RWPE1 (cell line): Measurements from ENCODE around the gene METTL16.

Experiments
- CTCF ChIA-PET: fragments of 350-600 bp; sonication (Branson Sonifier 250); formaldehyde crosslinking; extraction: SDS; loops from one replicate; lab custom pipeline; 2021; lab: Yijun Ruan, JAX
- POLR2A ChIA-PET: fragments of 400-600 bp; formaldehyde crosslinking; extraction: SDS; loops from one replicate; lab custom pipeline; 2020; ENCODE audit warnings: antibody characterized with exemption; ENCODE audit not compliant: low non-redundant PET; lab: Yijun Ruan, JAX
- DNase-seq: peaks from one replicate; pipeline ENCODE4 v3.0.0; 2012; ENCODE audit warnings: low spot score
- H3K27ac ChIP-seq: fragments of 450-650 bp; 2 replicates; pipeline ENCODE4 v1.5.1; 2017
- CTCF ChIP-seq: fragments of 450-650 bp; conservative IDR thresholded peaks from 2 replicates; pipeline ENCODE4 v1.5.1; 2017; ENCODE audit warnings: low read depth, mild to moderate bottlenecking

METTL16 gene

GRCh38 chr17:2484876-2485275 is 26.8 kb downstream of the METTL16 start:
- DNase-seq, result peak; percentile 54
- ChIA-PET POLR2A (no interaction called here), CTCF (interaction anchor here (1.1 to 1.2 kb wide), 2 partner anchors 30 to 103 kb away, joined by 3 to 4 read pairs; no protein-coding TSS in a partner anchor)
- no peak for TF ChIP-seq CTCF
- peak overlapping the region; percentile 77 for H3K27ac ChIP-seq

GRCh38 chr17:2483084-2483483 is 28.6 kb downstream of the METTL16 start:
- ChIA-PET POLR2A (no interaction called here), CTCF (interaction anchor here (0.7 kb wide), 1 partner anchor 95 kb away, joined by 4 read pairs; no protein-coding TSS in a partner anchor)
- TF ChIP-seq CTCF, result no peak
- no peak for DNase-seq
- H3K27ac ChIP-seq, result no peak overlapping the region

GRCh38 chr17:2482218-2482617 is 29.5 kb downstream of the METTL16 start:
- H3K27ac ChIP-seq, result no peak overlapping the region
- no peak for DNase-seq
- ChIA-PET POLR2A (no interaction called here), CTCF (interaction anchor here (0.6 kb wide), 1 partner anchor 43 kb away, joined by 3 read pairs; no protein-coding TSS in a partner anchor)
- no peak for TF ChIP-seq CTCF

GRCh38 chr17:2481760-2482159 is 29.9 kb downstream of the METTL16 start:
- CTCF ChIA-PET, result no interaction called here
- no peak overlapping the region for H3K27ac ChIP-seq
- DNase-seq, result no peak
- POLR2A ChIA-PET, result no interaction called here
- TF ChIP-seq CTCF, result no peak

GRCh38 chr17:2478458-2478857 is 33.2 kb downstream of the METTL16 start:
- POLR2A ChIA-PET, result interaction anchor here (0.6 kb wide), 1 partner anchor 34 kb away, joined by 3 read pairs; no protein-coding TSS in a partner anchor

GRCh38 chr17:2475056-2475455 is 36.6 kb downstream of the METTL16 start:
- ChIA-PET CTCF (no interaction called here), POLR2A (no interaction called here)
- DNase-seq, result no peak
- TF ChIP-seq CTCF, result no peak
- no peak overlapping the region for H3K27ac ChIP-seq

More at GRCh38 chr17:2478458-2478857, 33.2 kb downstream of the METTL16 start:
- no peak overlapping the region for H3K27ac ChIP-seq
- TF ChIP-seq CTCF, result no peak
- no peak for DNase-seq
- CTCF ChIA-PET, result no interaction called here
